ENCODE data around the gene GREB1. TPM values are rescaled to one million over a fixed set of nuclear protein-coding genes. Genes with fewer than 3 reads are reported as not detected.

GREB1 gene
- total RNA-seq, 1 experiment from 2014 or later = 16.5 TPM

GRCh38 chr2:11562011-11562410 is 28.2 kb downstream of the GREB1 start:
- Histone ChIP-seq H3T11ph (ENCODE audit: low read length) (no peak overlapping the region), H2BK12ac (ENCODE audit: insufficient read length, low read depth, low read length) (no peak overlapping the region), H2BK20ac (ENCODE audit: low read depth, low read length, poor library complexity, severe bottlenecking) (no peak overlapping the region), H4K91ac (ENCODE audit: insufficient read length, low read depth, low read length) (no peak overlapping the region), H3K79me2 (ENCODE audit: insufficient read depth, low read length) (no peaks in the 10 kb centered on the region), H2AK5ac (ENCODE audit: insufficient read length, low read length) (no peak overlapping the region), H3K4me1 (ENCODE audit: insufficient read depth, low read length) (peaks cover 4% of the 10 kb centered on the region; the same call in 1 of the 2 replicates), H3K79me1 (ENCODE audit: insufficient read depth, low read depth, low read length, poor library complexity, severe bottlenecking) (no peaks in the 10 kb centered on the region), H3K27me3 (ENCODE audit: insufficient read depth, low read length) (no peaks in the 10 kb centered on the region), H4K5ac (ENCODE audit: insufficient read length, low read depth, low read length) (no peak overlapping the region), H4K8ac (replicated peaks; ENCODE audit: insufficient read length, low read depth, low read length) (no peak overlapping the region), H2BK5ac (ENCODE audit: insufficient read length, low read length) (no peak overlapping the region), H4K20me1 (ENCODE audit: control insufficient read depth, insufficient read depth, insufficient read length) (no peaks in the 10 kb centered on the region), H3K23me2 (ENCODE audit: insufficient read length, low read depth, low read length, poor library complexity, severe bottlenecking) (no peaks in the 10 kb centered on the region), H3K23ac (ENCODE audit: insufficient read length, low read depth, low read length) (no peak overlapping the region), H3K56ac (ENCODE audit: insufficient read length, low read depth, low read length) (no peak overlapping the region), H3K18ac (ENCODE audit: insufficient read length, low read depth, low read length) (no peak overlapping the region), H3K9ac (ENCODE audit: extremely low read depth, insufficient read length, low read length) (no peak overlapping the region), H3K9me3 (ENCODE audit: control insufficient read depth, low read depth, low read length) (no peaks in the 10 kb centered on the region), H3K14ac (ENCODE audit: insufficient read depth, low read length) (no peak overlapping the region), H3K4me2 (ENCODE audit: insufficient read depth, insufficient read length, low read length) (no peak overlapping the region), H2AFZ (ENCODE audit: low read length) (no peak overlapping the region), H3K27ac (ENCODE audit: insufficient read length, low read depth, low read length) (no peak overlapping the region), H2BK120ac (ENCODE audit: low read depth, low read length, poor library complexity, severe bottlenecking) (no peak overlapping the region), H3K4ac (ENCODE audit: low read depth, low read length) (no peak overlapping the region), H2BK15ac (ENCODE audit: low read depth, low read length) (no peak overlapping the region)
- peaks cover 25 to 29% of the 10 kb centered on the region in 2 experiments for H3K4me1 Mint-ChIP-seq
- peak overlapping the region in 1 of 3 experiments; percentile 29; a peak in 1 of 7 replicates for H3K27ac Mint-ChIP-seq
- no peaks in the 10 kb centered on the region for H3K27me3 Mint-ChIP-seq (ENCODE audit: low read depth)
- no peak for DNase-seq
- no peaks in the 10 kb centered on the region for H3K9me3 Mint-ChIP-seq
- no CpG with 5 or more reads among the region's 10 CpGs for WGBS (ENCODE audit: extremely low coverage, insufficient read length, low lambda C conversion rate)
- H3K4me3 Mint-ChIP-seq = no peak overlapping the region
- TF ChIP-seq CTCF (conservative IDR thresholded peaks at IDR 0.05) = no peak
- H3K36me3 Mint-ChIP-seq (ENCODE audit: insufficient read depth in 1 of 3, low read depth in 3 of 3) = peaks cover 0 to 5% (median 0%) of the 10 kb centered on the region in 3 experiments; a peak in 1 of 7 replicates
